ENCODE data around the gene ZNF543. TPM values are rescaled to one million over a fixed set of nuclear protein-coding genes. Genes with fewer than 3 reads are reported as not detected.

Gene ZNF543
- total RNA-seq, 1 donor from 2014 or later = 7.9 TPM

DNA sequence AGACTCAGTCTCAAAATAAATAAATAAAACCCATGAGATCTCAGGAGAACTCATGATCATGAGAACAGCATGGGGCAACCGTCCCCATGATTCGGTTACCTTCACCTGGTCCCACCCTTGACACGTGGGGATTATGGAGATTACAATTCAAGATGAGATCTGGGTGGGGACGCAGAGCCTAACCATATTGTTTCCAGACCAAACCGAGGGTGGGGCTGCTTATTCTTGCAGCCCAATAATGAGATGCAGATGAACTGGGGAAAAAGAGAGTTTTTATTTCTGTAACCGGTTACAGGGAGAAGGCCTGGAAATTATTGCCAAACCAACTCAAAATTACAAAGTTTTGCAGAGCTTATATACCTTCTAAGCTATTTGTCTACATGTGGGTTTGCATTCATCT, 55.9 kb downstream of the ZNF543 start:
- no peak overlapping the region for H3K4me3 ChIP-seq
- intact Hi-C loops (cut with DNase I) = no loop called here
- ATAC-seq (no peak), DNase-seq (no peak)
- H3K27ac ChIP-seq = no peak overlapping the region
- H3K9me3 ChIP-seq = peaks cover 28% of the 10 kb centered on the region
- H3K4me1 ChIP-seq = no peaks in the 10 kb centered on the region
- TF ChIP-seq, protein P1, sequence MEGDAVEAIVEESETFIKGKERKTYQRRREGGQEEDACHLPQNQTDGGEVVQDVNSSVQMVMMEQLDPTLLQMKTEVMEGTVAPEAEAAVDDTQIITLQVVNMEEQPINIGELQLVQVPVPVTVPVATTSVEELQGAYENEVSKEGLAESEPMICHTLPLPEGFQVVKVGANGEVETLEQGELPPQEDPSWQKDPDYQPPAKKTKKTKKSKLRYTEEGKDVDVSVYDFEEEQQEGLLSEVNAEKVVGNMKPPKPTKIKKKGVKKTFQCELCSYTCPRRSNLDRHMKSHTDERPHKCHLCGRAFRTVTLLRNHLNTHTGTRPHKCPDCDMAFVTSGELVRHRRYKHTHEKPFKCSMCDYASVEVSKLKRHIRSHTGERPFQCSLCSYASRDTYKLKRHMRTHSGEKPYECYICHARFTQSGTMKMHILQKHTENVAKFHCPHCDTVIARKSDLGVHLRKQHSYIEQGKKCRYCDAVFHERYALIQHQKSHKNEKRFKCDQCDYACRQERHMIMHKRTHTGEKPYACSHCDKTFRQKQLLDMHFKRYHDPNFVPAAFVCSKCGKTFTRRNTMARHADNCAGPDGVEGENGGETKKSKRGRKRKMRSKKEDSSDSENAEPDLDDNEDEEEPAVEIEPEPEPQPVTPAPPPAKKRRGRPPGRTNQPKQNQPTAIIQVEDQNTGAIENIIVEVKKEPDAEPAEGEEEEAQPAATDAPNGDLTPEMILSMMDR (IDR thresholded peaks at IDR 0.05) = no peak
- H3K27me3 ChIP-seq = no peaks in the 10 kb centered on the region
- H3K36me3 ChIP-seq = peaks cover 29% of the 10 kb centered on the region

DNA sequence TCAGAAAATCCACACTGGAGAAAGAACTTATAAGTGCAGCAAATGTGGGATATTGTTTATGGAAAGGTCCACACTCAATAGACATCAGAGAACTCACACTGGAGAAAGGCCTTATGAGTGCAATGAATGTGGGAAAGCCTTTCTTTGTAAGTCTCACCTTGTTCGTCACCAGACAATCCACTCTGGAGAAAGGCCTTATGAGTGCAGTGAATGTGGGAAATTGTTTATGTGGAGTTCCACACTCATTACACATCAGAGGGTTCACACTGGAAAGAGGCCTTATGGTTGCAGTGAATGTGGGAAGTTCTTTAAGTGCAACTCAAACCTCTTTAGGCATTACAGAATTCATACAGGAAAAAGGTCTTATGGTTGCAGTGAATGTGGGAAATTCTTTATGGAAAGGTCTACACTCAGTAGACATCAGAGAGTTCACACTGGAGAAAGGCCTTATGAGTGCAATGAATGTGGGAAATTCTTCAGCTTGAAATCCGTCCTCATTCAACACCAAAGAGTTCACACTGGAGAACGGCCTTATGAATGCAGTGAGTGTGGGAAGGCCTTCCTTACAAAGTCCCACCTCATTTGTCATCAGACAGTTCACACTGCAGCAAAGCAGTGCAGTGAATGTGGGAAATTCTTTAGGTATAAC, 57.4 kb downstream of the ZNF543 start:
- DNase-seq (no peak), ATAC-seq (no peak)
- TF ChIP-seq, protein P1 (IDR thresholded peaks at IDR 0.05) = no peak
- peaks cover 18% of the 10 kb centered on the region for H3K36me3 ChIP-seq
- H3K27ac ChIP-seq = no peak overlapping the region
- H3K27me3 ChIP-seq = no peaks in the 10 kb centered on the region
- H3K4me1 ChIP-seq = no peaks in the 10 kb centered on the region
- no peak overlapping the region for H3K4me3 ChIP-seq
- H3K9me3 ChIP-seq = peaks cover 28% of the 10 kb centered on the region
- intact Hi-C loops (cut with DNase I) = no loop called here

Other genes starting within 250 kb of the ZNF543 start
- not detected for gene USP29, start 200.5 kb upstream of the ZNF543 start, total RNA-seq
- not detected for gene ZIM3, start 175.3 kb upstream of the ZNF543 start, total RNA-seq
- gene DUXA, start 153.0 kb upstream of the ZNF543 start, total RNA-seq = not detected
- 36.1 TPM for gene ZNF264, start 129.0 kb upstream of the ZNF543 start, total RNA-seq
- 0.87 TPM for gene AURKC, start 89.4 kb upstream of the ZNF543 start, total RNA-seq
- 14.6 TPM for gene ZNF805, start 79.8 kb upstream of the ZNF543 start, total RNA-seq
- 54.5 TPM for gene ZNF460, start 40.0 kb upstream of the ZNF543 start, total RNA-seq
- 9.3 TPM for gene ZNF304, start 30.8 kb downstream of the ZNF543 start, total RNA-seq
- gene TRAPPC2B, start 43.1 kb downstream of the ZNF543 start, total RNA-seq = 7.0 TPM
- 3.3 TPM for gene ZNF547, start 43.1 kb downstream of the ZNF543 start, total RNA-seq
- gene ZNF548, start 69.4 kb downstream of the ZNF543 start, total RNA-seq = 18.6 TPM
- 12.5 TPM for gene ZNF17, start 90.7 kb downstream of the ZNF543 start, total RNA-seq
- gene ZNF749, start 114.9 kb downstream of the ZNF543 start, total RNA-seq = 7.5 TPM
- gene VN1R1, start 136.7 kb downstream of the ZNF543 start, total RNA-seq = 0.75 TPM
- 6.6 TPM for gene ZNF772, start 157.1 kb downstream of the ZNF543 start, total RNA-seq
- 9.6 TPM for gene ZNF419, start 167.3 kb downstream of the ZNF543 start, total RNA-seq
- gene ZNF773, start 179.5 kb downstream of the ZNF543 start, total RNA-seq = 7.1 TPM
- 6.4 TPM for gene ZNF549, start 206.9 kb downstream of the ZNF543 start, total RNA-seq
- gene ZNF550, start 239.4 kb downstream of the ZNF543 start, total RNA-seq = 6.3 TPM